Hindlimb muscle (tissue), 1 donor: ENCODE results near the gene CLSTN3. TPM values are rescaled to one million over a fixed set of nuclear protein-coding genes. Genes with fewer than 3 reads are reported as not detected.

Source experiments
- DNase-seq: peaks from one replicate; pipeline ENCODE4 v3.0.0-alpha.2; 2013
- polyA plus RNA-seq: library from polyadenylated mRNA; unstranded; fragments of 120-200 nt; gene quantifications from one replicate; pipeline ENCODE4 v1.2.1, GENCODE V29; 2013; ENCODE audit not compliant: insufficient read length

The CLSTN3 gene
- polyA plus RNA-seq, 1 donor, result 28.8 TPM

DNA sequence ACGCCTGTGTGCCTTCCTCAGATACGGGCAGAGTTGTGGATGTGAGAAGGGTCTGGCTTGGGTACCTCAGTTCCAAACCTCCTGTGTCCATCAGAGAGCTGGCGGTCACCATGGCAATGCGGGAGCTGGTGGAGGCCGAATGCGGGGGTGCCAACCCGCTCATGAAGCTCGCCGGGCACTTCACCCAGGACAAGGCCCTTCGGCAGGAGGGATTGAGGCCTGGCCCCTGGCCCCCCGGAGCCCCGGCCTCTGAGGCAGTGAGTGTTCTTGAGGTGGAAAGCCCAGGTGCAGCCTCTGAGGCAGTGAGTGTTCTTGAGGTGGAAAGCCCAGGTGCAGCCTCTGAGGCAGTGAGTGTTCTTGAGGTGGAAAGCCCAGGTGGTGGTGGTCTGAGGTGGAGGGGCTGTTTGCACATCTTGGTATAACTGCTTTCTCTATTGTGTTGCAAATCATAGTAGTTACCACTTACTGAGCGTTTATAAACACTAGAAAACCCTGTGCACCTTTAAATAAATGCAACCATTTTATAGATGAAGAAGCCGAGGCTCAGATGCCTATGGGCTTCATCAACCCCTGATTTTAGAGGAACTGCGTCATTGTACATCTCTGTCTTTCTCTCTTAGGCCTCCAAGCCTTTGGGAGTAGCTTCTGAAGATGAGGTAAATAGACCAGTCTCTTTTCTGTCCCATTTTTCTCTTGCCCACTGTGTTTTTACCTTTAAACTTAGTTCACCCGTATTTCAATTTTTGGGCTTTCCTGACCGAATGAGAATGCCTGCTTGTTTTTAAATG is 60.3 kb downstream of the CLSTN3 start:
- DNase-seq, result no peak

DNA sequence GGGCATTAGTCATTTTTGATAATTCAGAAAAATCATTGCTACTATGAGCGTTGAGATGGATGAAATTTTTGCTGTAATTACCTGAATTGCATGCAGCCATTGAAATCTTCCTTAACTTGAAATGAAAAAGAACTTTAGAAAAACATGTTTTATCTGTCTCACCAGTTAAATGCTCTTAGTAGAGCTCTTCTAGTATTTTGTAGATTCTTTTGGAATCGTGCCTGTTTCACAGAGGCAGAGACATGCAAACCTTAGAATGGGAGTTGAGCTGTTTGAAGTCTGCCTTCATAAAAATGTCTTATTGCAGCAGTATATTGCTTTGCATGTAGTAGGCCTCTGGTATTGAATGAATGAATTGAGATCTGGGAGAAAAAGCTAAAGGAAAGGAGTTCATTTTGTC is 63.5 kb downstream of the CLSTN3 start:
- DNase-seq, result no peak

DNA sequence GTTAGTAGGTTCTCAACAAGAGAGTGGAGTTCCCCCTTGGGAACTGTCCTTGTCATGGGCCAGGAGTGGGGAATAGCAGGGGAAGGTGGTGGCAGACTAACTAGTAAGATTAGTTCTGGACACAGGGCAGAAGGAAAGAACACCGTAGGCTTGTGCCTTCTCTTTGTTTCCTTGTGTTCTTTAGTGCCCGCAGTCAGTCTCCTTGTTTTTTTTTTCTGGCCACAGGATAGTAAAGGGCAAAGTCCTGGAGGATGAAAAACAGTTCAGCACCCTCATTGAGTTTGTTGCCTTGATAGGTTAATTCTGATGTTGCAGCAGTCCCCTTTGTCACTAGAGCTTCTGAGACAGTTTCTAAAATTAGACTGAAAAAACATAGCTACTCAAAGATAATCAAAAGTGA is 67.7 kb downstream of the CLSTN3 start:
- DNase-seq, result no peak

DNA sequence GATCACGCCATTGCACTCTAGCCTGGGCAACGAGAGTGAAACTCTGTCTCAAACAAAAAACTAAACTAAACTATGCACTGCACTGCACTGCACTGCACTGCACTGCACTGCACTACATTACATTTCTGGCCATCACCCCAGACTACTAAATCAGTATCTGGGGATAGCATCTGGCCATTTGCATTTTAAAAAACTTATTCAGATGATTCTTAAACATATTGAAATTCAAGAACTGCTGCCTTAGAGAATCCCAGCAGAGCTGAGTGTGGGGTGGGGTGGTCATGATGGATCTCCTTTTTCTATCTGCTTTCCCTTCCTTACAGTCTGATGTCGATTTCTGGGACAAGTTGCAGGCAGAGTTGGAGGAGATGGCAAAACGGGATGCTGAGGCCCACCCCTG is 72.9 kb downstream of the CLSTN3 start:
- DNase-seq, result no peak

DNA sequence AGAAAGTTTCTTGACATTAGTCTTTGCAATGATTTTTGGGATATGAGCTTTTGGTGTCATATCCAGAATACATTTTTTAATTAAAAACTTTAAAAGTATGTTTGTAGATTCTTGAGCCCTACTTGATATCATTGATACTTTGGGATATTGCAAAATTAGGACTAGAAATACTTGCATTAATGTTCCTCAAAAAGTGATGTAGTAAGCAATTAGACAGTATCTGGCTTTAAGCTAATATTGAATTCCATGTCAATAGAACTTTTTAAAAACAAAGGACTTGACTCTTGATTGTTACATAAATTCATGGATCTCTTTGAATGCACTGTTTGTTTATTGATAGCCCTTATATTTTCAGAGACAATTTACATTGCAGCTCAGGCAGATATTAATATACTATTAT is 74.9 kb downstream of the CLSTN3 start:
- DNase-seq, result no peak

DNA sequence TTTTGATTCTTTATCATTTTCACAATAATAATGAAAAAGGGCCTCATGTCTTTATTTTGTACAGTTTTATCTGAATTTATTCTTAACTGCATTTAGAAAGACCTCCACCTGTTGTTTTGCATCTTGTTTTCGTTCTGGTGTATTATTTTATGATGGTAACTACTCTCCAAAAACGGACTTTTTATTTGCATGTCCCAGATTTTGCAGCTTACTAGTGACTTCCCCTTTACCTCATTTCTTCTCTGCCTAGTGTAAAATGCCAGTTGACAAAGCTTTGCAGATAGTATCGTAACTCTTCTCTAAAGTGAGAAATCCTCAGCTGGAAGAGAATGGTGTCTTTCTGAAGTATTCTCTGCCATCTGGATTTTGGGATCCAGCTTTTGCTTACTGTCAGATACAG is 76.5 kb downstream of the CLSTN3 start:
- no peak for DNase-seq

DNA sequence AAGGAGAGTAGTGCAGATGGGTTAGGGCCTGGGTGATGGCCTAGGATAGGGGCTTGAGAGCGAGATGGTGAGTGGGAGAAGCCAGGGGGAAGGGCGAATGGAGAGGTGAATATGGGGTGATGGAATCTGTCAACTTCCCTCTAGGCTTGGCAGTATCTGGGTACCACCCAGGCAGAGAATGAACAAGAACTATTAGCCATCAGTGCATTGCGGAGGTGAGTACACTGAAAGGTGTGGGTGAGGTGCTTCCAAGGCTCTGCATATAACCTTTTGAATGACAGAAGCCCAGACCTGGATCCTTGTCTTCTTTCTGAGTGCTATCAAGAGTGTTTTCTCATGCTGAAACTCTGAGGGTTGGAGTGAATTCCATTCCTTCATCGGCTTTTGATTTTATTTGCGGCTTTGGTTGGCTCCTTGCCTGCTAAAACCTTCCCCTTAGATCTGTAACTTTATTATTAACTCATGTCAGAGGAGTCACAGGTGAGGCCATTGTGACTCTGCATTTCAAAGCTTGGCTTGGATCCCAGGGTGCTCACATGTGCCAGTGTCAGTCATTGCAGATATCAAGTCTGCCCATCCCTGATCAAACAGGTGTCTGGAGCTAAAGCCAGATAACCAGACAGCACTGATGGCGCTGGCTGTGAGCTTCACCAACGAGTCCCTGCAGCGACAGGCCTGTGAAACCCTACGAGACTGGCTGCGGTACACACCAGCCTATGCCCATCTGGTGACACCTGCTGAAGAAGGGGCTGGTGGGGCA is 77.9 kb downstream of the CLSTN3 start:
- DNase-seq, result no peak

Other genes starting within 250 kb of the CLSTN3 start
- gene LRRC23, start 225.5 kb upstream of the CLSTN3 start, polyA plus RNA-seq, result 9.3 TPM
- gene ENO2, start 215.8 kb upstream of the CLSTN3 start, polyA plus RNA-seq, result 4.8 TPM
- gene ATN1, start 202.4 kb upstream of the CLSTN3 start, polyA plus RNA-seq, result 91.2 TPM
- gene RNU7-1, start 186.6 kb upstream of the CLSTN3 start, polyA plus RNA-seq, result not detected
- gene C12orf57, start 186.3 kb upstream of the CLSTN3 start, polyA plus RNA-seq, result 148 TPM
- gene PTPN6, start 179.0 kb upstream of the CLSTN3 start, polyA plus RNA-seq, result 6.8 TPM
- gene PHB2, start 159.7 kb upstream of the CLSTN3 start, polyA plus RNA-seq, result 307 TPM
- 26.6 TPM for gene EMG1, start 159.5 kb upstream of the CLSTN3 start, polyA plus RNA-seq
- 18.6 TPM for gene LPCAT3, start 111.9 kb upstream of the CLSTN3 start, polyA plus RNA-seq
- 138 TPM for gene C1S, start 69.7 kb upstream of the CLSTN3 start, polyA plus RNA-seq
- gene C1R, start 37.9 kb upstream of the CLSTN3 start, polyA plus RNA-seq, result 140 TPM
- gene C1RL, start 21.2 kb upstream of the CLSTN3 start, polyA plus RNA-seq, result 11.7 TPM
- 3.7 TPM for gene RBP5, start 1.5 kb upstream of the CLSTN3 start, polyA plus RNA-seq
- 38.2 TPM for gene PEX5, start 59.3 kb downstream of the CLSTN3 start, polyA plus RNA-seq
- not detected for gene ACSM4, start 173.7 kb downstream of the CLSTN3 start, polyA plus RNA-seq